K562 (cell line): ENCODE results near the gene DTNBP1. TPM values are rescaled to one million over a fixed set of nuclear protein-coding genes. Genes with fewer than 3 reads are reported as not detected.
A peak's percentile ranks its signal among the peaks of the same experiment; 100 is the strongest.

Experiments used
- ADNP ChIP-seq: fragments of 200-800 bp; sonication (Bioruptor generic); IDR thresholded peaks from 2 replicates; pipeline ENCODE4 v1.6.1; 2016; ENCODE audit warnings: missing genetic modification characterization, missing compliant biosample characterization
- ATF7 ChIP-seq: fragments of 450-650 bp; IDR thresholded peaks from 2 replicates; pipeline ENCODE4 v1.7.1; 2014; ENCODE audit warnings: mild to moderate bottlenecking, moderate library complexity
- CBFA2T2 ChIP-seq: fragments of 450-650 bp; conservative IDR thresholded peaks from 2 replicates; pipeline ENCODE4 v1.6.1; 2017; ENCODE audit warnings: mild to moderate bottlenecking
- CXXC5 ChIP-seq: fragments of 250-450 bp; sonication (Bioruptor Pico); IDR thresholded peaks from 2 replicates; pipeline ENCODE4 v1.8.0; 2022; ENCODE audit warnings: inconsistent platforms, mild to moderate bottlenecking, moderate library complexity
- FOSL1 ChIP-seq: fragments of 200-800 bp; sonication (Bioruptor generic); conservative IDR thresholded peaks from 2 replicates; pipeline ENCODE4 v1.6.1; 2016; ENCODE audit warnings: missing genetic modification characterization, missing compliant biosample characterization
- IFI16 ChIP-seq: fragments of 250-450 bp; sonication (Bioruptor Pico); IDR thresholded peaks from 2 replicates; pipeline ENCODE4 v2.1.2; 2022; ENCODE audit warnings: mild to moderate bottlenecking, inconsistent platforms
- KAT8 ChIP-seq: fragments of 450-650 bp; IDR thresholded peaks from 2 replicates; pipeline ENCODE4 v1.6.1; 2016; ENCODE audit warnings: low read depth, mild to moderate bottlenecking
- MEIS2 ChIP-seq: fragments of 450-650 bp; IDR thresholded peaks from 2 replicates; pipeline ENCODE4 v1.6.1; 2014; ENCODE audit warnings: mild to moderate bottlenecking; ENCODE audit not compliant: partially characterized antibody
- NCOA1 ChIP-seq: fragments of 450-650 bp; IDR thresholded peaks from 2 replicates; pipeline ENCODE4 v1.6.1; 2016; ENCODE audit warnings: low read depth
- NR4A1 ChIP-seq, 2 experiments: fragments of 250-450 bp in 1 of 2; fragments of 450-650 bp in 1 of 2; sonication (Bioruptor Pico) in 1 of 2; IDR thresholded peaks; 2 replicates each; pipeline versions ENCODE4 v1.4.0 to v1.6.1; 2016 to 2020; ENCODE audit warnings: mild to moderate bottlenecking in 2 of 2, missing compliant biosample characterization in 1 of 2, missing genetic modification characterization in 1 of 2, moderate library complexity in 1 of 2
- SRSF1 ChIP-seq: fragments of 200-400 bp; formaldehyde crosslinking; IDR thresholded peaks from 2 replicates; pipeline ENCODE4 v1.6.1; 2017; ENCODE audit warnings: mild to moderate bottlenecking, low read depth, low read length, moderate library complexity
- TCF3 ChIP-seq: sonication (generic); formaldehyde crosslinking; IDR thresholded peaks from 2 replicates; pipeline ENCODE4 v1.4.0; 2020; ENCODE audit warnings: mild to moderate bottlenecking, missing genetic modification reagents
- ZNF124 ChIP-seq: sonication (generic); formaldehyde crosslinking; IDR thresholded peaks from 2 replicates; pipeline ENCODE4 v1.8.1; 2022; ENCODE audit warnings: missing genetic modification reagents
- ZNF282 ChIP-seq: sonication (generic); formaldehyde crosslinking; IDR thresholded peaks from 2 replicates; pipeline ENCODE4 v1.8.1; 2023; ENCODE audit warnings: missing genetic modification reagents
- ZNF41 ChIP-seq: fragments of 250-450 bp; sonication (Bioruptor Pico); conservative IDR thresholded peaks from 2 replicates; pipeline ENCODE4 v1.4.0; 2020; ENCODE audit warnings: mild to moderate bottlenecking
- ZNF586 ChIP-seq: fragments of 450-650 bp; formaldehyde crosslinking; conservative IDR thresholded peaks from 2 replicates; pipeline ENCODE4 v1.4.0; 2020; ENCODE audit warnings: mild to moderate bottlenecking, moderate library complexity
- polyA plus RNA-seq, 8 experiments: library from polyadenylated mRNA; depleted of rRNA in 4 of 8; stranded (reverse) in 5 of 8; unstranded in 3 of 8; fragments of >200 nt; fragmentation: Nextera tagmentation in 2 of 8; fragmentation: Illumina TruSeq in 1 of 8; extraction: Ambion mirVana in 2 of 8; extraction: Trizol in 1 of 8; gene quantifications; 2 replicates each; pipeline versions ENCODE4 v1.2.1 to v1.2.3, GENCODE V29; 2011 to 2014; ENCODE audit warnings: inconsistent platforms in 1 of 8, missing spikeins in 1 of 8
- total RNA-seq, 7 experiments: library from RNA; depleted of rRNA in 6 of 7; stranded (reverse); fragments of >200 nt in 6 of 7; fragmentation: Illumina TruSeq in 2 of 7; extraction: Trizol in 2 of 7; gene quantifications; 2 replicates each; pipeline versions ENCODE4 v1.2.1 to v1.2.3, GENCODE V29; 2011 to 2021; ENCODE audit warnings: low replicate concordance in 1 of 7
- TF ChIP-seq, protein P1 (sequence below): sonication (generic); formaldehyde crosslinking; IDR thresholded peaks from 2 replicates; pipeline ENCODE4 v1.8.1; 2023; ENCODE audit warnings: missing genetic modification reagents, mild to moderate bottlenecking, borderline replicate concordance
- TF ChIP-seq, protein P2 (sequence below): fragments of 250-450 bp; sonication (Bioruptor Pico); IDR thresholded peaks from 2 replicates; pipeline ENCODE4 v1.5.0; 2021
- TF ChIP-seq, protein P3 (sequence below): fragments of 200-800 bp; sonication (Bioruptor generic); IDR thresholded peaks from 2 replicates; pipeline ENCODE4 v1.6.1; 2017; ENCODE audit warnings: missing genetic modification characterization, missing compliant biosample characterization

DTNBP1 gene
- total and polyA plus RNA-seq, 9 of the 15 experiments (the other 6 are each of a cell fraction or from before 2014, with no cell fraction given) = 16.7 to 54.5 (median 21.4) TPM

DNA sequence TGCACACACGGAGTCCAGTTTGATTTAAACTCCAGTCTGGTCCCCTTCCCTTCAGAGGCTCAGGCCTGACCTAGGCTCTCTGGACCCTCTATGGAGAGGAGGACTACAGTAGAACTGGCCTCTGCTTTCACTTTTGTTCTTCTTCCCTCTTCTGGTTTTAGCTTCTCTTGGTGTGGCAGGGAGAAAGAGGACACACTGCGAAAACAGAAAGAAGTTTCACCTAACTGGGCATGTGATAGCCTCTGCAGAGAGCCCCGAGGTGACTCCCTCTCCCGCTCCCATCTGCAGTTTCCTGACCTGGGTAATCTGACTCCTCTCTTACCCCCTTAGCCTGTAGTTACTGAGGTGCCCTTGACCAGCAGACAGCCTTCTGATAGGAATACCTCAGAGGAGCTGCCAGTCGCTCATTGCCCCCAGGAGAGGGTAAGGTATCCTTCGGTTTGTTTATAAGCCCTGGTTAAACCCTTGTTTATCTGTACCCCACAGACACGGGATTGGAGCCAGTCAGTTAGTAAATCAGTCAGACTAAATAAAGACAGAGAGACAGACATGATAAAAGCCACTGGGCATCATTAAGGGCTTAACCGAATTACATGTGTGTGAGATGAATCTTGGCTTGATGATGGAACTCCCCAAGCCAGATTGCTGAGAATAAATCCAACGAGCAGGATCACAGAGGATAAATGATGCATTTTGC, 12.0 kb upstream of the DTNBP1 start (continued):
- TF ChIP-seq TCF3 (CRISPR knock-in tag) (peak; percentile 22; the same call in 1 of the 2 replicates), IFI16 (no peak), FOSL1 (tag) (no peak), KAT8 (no peak), ZNF41 (CRISPR knock-in tag) (no peak), CXXC5 (CRISPR knock-in tag) (no peak), NCOA1 (no peak), ADNP (tag) (no peak), NR4A1 (CRISPR knock-in tag; IDR thresholded peaks at IDR 0.05) (no peak), NR4A1 (tag; IDR thresholded peaks at IDR 0.05) (no peak), ZNF586 (no peak), ATF7 (no peak), ZNF124 (CRISPR knock-in tag) (no peak), SRSF1 (no peak), ZNF282 (no peak), MEIS2 (peak; percentile 24), CBFA2T2 (0 out of 2 replicates have a peak, but pooled peaks have one; percentile 3)
- TF ChIP-seq, protein P1, sequence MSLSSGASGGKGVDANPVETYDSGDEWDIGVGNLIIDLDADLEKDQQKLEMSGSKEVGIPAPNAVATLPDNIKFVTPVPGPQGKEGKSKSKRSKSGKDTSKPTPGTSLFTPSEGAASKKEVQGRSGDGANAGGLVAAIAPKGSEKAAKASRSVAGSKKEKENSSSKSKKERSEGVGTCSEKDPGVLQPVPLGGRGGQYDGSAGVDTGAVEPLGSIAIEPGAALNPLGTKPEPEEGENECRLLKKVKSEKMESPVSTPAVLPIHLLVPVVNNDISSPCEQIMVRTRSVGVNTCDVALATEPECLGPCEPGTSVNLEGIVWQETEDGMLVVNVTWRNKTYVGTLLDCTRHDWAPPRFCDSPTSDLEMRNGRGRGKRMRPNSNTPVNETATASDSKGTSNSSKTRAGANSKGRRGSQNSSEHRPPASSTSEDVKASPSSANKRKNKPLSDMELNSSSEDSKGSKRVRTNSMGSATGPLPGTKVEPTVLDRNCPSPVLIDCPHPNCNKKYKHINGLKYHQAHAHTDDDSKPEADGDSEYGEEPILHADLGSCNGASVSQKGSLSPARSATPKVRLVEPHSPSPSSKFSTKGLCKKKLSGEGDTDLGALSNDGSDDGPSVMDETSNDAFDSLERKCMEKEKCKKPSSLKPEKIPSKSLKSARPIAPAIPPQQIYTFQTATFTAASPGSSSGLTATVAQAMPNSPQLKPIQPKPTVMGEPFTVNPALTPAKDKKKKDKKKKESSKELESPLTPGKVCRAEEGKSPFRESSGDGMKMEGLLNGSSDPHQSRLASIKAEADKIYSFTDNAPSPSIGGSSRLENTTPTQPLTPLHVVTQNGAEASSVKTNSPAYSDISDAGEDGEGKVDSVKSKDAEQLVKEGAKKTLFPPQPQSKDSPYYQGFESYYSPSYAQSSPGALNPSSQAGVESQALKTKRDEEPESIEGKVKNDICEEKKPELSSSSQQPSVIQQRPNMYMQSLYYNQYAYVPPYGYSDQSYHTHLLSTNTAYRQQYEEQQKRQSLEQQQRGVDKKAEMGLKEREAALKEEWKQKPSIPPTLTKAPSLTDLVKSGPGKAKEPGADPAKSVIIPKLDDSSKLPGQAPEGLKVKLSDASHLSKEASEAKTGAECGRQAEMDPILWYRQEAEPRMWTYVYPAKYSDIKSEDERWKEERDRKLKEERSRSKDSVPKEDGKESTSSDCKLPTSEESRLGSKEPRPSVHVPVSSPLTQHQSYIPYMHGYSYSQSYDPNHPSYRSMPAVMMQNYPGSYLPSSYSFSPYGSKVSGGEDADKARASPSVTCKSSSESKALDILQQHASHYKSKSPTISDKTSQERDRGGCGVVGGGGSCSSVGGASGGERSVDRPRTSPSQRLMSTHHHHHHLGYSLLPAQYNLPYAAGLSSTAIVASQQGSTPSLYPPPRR = no peak
- TF ChIP-seq, protein P2, sequence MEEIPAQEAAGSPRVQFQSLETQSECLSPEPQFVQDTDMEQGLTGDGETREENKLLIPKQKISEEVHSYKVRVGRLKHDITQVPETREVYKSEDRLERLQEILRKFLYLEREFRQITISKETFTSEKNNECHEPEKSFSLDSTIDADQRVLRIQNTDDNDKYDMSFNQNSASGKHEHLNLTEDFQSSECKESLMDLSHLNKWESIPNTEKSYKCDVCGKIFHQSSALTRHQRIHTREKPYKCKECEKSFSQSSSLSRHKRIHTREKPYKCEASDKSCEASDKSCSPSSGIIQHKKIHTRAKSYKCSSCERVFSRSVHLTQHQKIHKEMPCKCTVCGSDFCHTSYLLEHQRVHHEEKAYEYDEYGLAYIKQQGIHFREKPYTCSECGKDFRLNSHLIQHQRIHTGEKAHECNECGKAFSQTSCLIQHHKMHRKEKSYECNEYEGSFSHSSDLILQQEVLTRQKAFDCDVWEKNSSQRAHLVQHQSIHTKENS (CRISPR knock-in tag) = no peak
- TF ChIP-seq, protein P3, sequence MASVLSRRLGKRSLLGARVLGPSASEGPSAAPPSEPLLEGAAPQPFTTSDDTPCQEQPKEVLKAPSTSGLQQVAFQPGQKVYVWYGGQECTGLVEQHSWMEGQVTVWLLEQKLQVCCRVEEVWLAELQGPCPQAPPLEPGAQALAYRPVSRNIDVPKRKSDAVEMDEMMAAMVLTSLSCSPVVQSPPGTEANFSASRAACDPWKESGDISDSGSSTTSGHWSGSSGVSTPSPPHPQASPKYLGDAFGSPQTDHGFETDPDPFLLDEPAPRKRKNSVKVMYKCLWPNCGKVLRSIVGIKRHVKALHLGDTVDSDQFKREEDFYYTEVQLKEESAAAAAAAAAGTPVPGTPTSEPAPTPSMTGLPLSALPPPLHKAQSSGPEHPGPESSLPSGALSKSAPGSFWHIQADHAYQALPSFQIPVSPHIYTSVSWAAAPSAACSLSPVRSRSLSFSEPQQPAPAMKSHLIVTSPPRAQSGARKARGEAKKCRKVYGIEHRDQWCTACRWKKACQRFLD = no peak
